HT1080 (cell line): ENCODE measurements around the gene ARHGEF6. TPM values are rescaled to one million over a fixed set of nuclear protein-coding genes. Genes with fewer than 3 reads are reported as not detected.

Experiments used
- small RNA-seq: library from RNA; depleted of rRNA; stranded (forward); fragments of <200 nt; gene quantifications from one replicate; pipeline ENCODE3, GENCODE V24; 2014
- total RNA-seq: library from RNA; depleted of rRNA; stranded (reverse); fragments of >200 nt; shearing (Covaris generic); gene quantifications from 2 replicates; pipeline ENCODE4 v1.2.3, GENCODE V29; 2014; rRNA removed

The ARHGEF6 gene
- total RNA-seq, 1 experiment from 2014 or later = 3.5 TPM

Small RNA genes within 50 kb of the gene (small RNA-seq; reads per million reads assigned to genes)
- not detected for gene RF00019
- gene RNU6-972P = not detected

Other genes starting within 250 kb of the ARHGEF6 start
- gene VGLL1, start 248.7 kb downstream of the ARHGEF6 start, total RNA-seq = not detected in 2 replicates
- not detected in 2 replicates for gene CD40LG, start 132.8 kb downstream of the ARHGEF6 start, total RNA-seq
- 322 and 340 TPM in 2 replicates for gene RBMX, start 99.8 kb upstream of the ARHGEF6 start, total RNA-seq